SK-N-SH treated with all-trans-retinoic acid at 6 μM for 48 hours (cell line): ENCODE measurements around the gene RPS6KC1.

Experiments used
- BACH2 ChIP-seq: fragments of 250-450 bp; sonication (Bioruptor Pico); IDR thresholded peaks from 2 replicates; pipeline ENCODE4 v1.9.0; 2021; ENCODE audit warnings: mild to moderate bottlenecking, borderline replicate concordance
- GLIS3 ChIP-seq: fragments of 250-450 bp; sonication (Bioruptor Pico); IDR thresholded peaks from 2 replicates; pipeline ENCODE4 v1.5.0; 2020; ENCODE audit warnings: mild to moderate bottlenecking, moderate library complexity
- OSR1 ChIP-seq: fragments of 250-450 bp; sonication (Bioruptor Pico); IDR thresholded peaks from 2 replicates; pipeline ENCODE4 v1.8.0; 2022; ENCODE audit warnings: moderate library complexity, mild to moderate bottlenecking, inconsistent platforms
- PPARA ChIP-seq: fragments of 250-450 bp; sonication (Bioruptor Pico); IDR thresholded peaks from 2 replicates; pipeline ENCODE4 v1.5.0; 2020; ENCODE audit warnings: mild to moderate bottlenecking, borderline replicate concordance
- RARB ChIP-seq: fragments of 250-450 bp; sonication (Bioruptor Pico); IDR thresholded peaks from 2 replicates; pipeline ENCODE4 v1.8.0; 2021; ENCODE audit warnings: mild to moderate bottlenecking, moderate library complexity
- TOX ChIP-seq: fragments of 250-450 bp; sonication (Bioruptor Pico); IDR thresholded peaks from 2 replicates; pipeline ENCODE4 v1.8.0; 2021; ENCODE audit warnings: mild to moderate bottlenecking, moderate library complexity, borderline replicate concordance
- ZC3H10 ChIP-seq: fragments of 250-450 bp; sonication (Bioruptor Pico); IDR thresholded peaks from 2 replicates; pipeline ENCODE4 v1.5.1; 2021; ENCODE audit warnings: mild to moderate bottlenecking, moderate library complexity
- ZFP3 ChIP-seq: fragments of 250-450 bp; sonication (Bioruptor Pico); IDR thresholded peaks from 2 replicates; pipeline ENCODE4 v1.5.0; 2020; ENCODE audit warnings: mild to moderate bottlenecking, moderate library complexity
- ZFP30 ChIP-seq: fragments of 450-650 bp; formaldehyde crosslinking; IDR thresholded peaks from 2 replicates; pipeline ENCODE4 v1.5.0; 2022; ENCODE audit warnings: mild to moderate bottlenecking, moderate library complexity
- TF ChIP-seq, protein P1 (sequence below): fragments of 250-450 bp; sonication (Bioruptor Pico); IDR thresholded peaks from 2 replicates; pipeline ENCODE4 v1.5.1; 2020; ENCODE audit warnings: low read depth, mild to moderate bottlenecking, moderate library complexity

DNA sequence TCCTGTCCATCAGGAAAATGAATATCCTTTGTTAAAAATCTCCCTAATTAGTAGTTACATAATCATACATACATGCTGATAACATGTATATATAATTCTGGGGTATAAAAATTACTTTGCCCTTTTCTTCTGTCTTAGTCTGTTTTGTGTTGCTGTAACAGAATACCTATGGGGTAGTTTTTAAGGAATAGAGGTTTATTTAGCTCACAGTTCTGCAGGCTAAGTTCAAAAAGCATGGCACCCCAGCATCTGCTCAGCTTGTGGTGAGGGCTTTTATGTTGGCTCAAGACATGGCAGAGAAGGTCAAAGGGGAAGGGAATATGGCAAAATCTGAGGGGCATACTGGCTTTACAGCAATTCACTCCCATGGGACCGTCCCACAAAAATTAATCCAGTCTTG lies 16.3 kb upstream of the RPS6KC1 start:
- TF ChIP-seq OSR1 (CRISPR knock-in tag) (no peak), BACH2 (CRISPR knock-in tag) (no peak), ZC3H10 (CRISPR knock-in tag) (no peak), TOX (no peak), PPARA (CRISPR knock-in tag) (no peak), ZFP30 (CRISPR knock-in tag) (no peak), ZFP3 (CRISPR knock-in tag) (no peak), GLIS3 (no peak), RARB (CRISPR knock-in tag) (no peak)
- TF ChIP-seq, protein P1, sequence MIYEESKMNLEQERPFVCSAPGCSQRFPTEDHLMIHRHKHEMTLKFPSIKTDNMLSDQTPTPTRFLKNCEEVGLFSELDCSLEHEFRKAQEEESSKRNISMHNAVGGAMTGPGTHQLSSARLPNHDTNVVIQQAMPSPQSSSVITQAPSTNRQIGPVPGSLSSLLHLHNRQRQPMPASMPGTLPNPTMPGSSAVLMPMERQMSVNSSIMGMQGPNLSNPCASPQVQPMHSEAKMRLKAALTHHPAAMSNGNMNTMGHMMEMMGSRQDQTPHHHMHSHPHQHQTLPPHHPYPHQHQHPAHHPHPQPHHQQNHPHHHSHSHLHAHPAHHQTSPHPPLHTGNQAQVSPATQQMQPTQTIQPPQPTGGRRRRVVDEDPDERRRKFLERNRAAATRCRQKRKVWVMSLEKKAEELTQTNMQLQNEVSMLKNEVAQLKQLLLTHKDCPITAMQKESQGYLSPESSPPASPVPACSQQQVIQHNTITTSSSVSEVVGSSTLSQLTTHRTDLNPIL (CRISPR knock-in tag): no peak
